Stimulated activated CD8-positive, alpha-beta memory T cell treated with anti-CD3 and anti-CD28 coated beads, Interleukin-12 subunit alpha, Interleukin-12 subunit beta, amount 100 ng/mL, for 24 hours (primary cell): ENCODE data around the gene SLC12A4.

Experiments used
- DNase-seq: peaks from one replicate; pipeline ENCODE4 v3.0.0-alpha.2; 2020; ENCODE audit errors: extremely low read depth

The SLC12A4 gene

GRCh38 chr16:67963292-67963661 lies 5.2 kb downstream of the SLC12A4 start:
- no peak for DNase-seq

GRCh38 chr16:67962135-67962534 lies 6.3 kb downstream of the SLC12A4 start:
- DNase-seq, result no peak

GRCh38 chr16:67961551-67961957 lies 6.9 kb downstream of the SLC12A4 start:
- no peak for DNase-seq

GRCh38 chr16:67959536-67960329 lies 8.7 kb downstream of the SLC12A4 start:
- no peak for DNase-seq

- no peak for DNase-seq
These were observed 10.8 kb downstream of the SLC12A4 start for GRCh38 chr16:67957622-67958021.

GRCh38 chr16:67954421-67955196 lies 13.8 kb downstream of the SLC12A4 start:
- no peak for DNase-seq

- no peak for DNase-seq
These were observed 14.6 kb downstream of the SLC12A4 start for GRCh38 chr16:67953641-67954375.

GRCh38 chr16:67951485-67951884 lies 17.0 kb downstream of the SLC12A4 start:
- DNase-seq, result no peak

GRCh38 chr16:67950335-67950843 lies 18.0 kb downstream of the SLC12A4 start:
- DNase-seq, result no peak

- DNase-seq, result no peak
These were observed 18.8 kb downstream of the SLC12A4 start for GRCh38 chr16:67949645-67950044.

GRCh38 chr16:67948015-67948414 lies 20.4 kb downstream of the SLC12A4 start:
- no peak for DNase-seq

- no peak for DNase-seq
These were observed 21.4 kb downstream of the SLC12A4 start for GRCh38 chr16:67946966-67947558.

- no peak for DNase-seq
These were observed 22.3 kb downstream of the SLC12A4 start for GRCh38 chr16:67946128-67946569.

- no peak for DNase-seq
These were observed 23.0 kb downstream of the SLC12A4 start for GRCh38 chr16:67945392-67945933.

- no peak for DNase-seq
These were observed 23.6 kb downstream of the SLC12A4 start for GRCh38 chr16:67944690-67945391.

- DNase-seq, result no peak
These were observed 24.6 kb downstream of the SLC12A4 start, which contains the start of gene LCAT for GRCh38 chr16:67943619-67944504. LCAT (minus strand) TSS chr16:67944120; CDS start chr16:67944101, 19 bp downstream.

GRCh38 chr16:67943256-67943618 lies 25.2 kb downstream of the SLC12A4 start:
- DNase-seq, result no peak

- DNase-seq, result no peak
These were observed 25.8 kb downstream of the SLC12A4 start for GRCh38 chr16:67942510-67943255.

GRCh38 chr16:67942200-67942509 lies 26.3 kb downstream of the SLC12A4 start:
- DNase-seq, result no peak
